HG03025 (cell line): ENCODE results near the gene COPZ1.
"Not testable (repeated sequence)": the region's sequence is repeated elsewhere in the genome, so short reads cannot be mapped to it uniquely, and the experiment has no call there.

Experiments
- ATAC-seq: cut with Tn5 transposase; IDR thresholded peaks from one replicate; pipeline ENCODE4 v1.9.1; 2021; ENCODE audit warnings: mild to moderate bottlenecking, moderate library complexity; ENCODE audit not compliant: unreplicated experiment, low FRiP score

The COPZ1 gene

DNA sequence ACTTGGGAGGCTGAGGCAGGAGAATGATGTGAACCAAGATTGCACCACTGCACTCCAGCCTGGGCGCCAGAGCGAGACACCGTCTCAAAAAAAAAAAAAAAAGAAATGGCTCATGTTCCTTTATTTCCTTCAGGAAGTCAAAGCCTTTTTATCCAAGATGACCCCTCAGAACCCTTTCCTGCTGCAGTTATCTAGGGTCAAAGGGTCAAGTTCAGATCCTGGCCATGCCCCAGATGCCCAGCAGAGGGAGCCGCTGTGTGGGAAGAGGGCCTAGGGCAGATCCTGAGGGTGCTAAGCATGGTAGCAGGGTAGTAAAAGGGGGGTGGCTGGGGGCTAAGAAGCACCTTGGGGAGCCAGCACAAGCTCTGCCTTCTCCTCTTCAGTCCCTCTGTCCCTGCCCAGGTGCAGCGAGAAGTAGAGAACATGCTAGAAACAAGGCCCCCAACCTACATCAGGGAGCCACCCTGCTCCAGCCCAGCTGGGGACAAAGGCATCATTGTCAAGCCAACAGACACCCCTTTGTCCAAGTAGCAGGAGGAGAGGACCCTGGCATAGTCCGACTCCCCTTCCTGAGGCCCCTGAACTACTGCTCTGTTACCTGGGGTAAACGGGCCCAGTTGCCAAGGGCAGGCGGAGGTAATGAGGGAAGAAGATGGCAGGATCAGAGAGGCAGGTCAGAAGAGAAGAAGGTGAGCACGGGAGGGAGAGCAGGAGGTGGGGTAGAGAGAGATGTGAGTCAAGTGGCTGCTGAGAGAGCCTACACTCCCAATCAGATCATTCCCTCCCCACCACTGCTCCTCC lies 30.6 kb upstream of the COPZ1 start:
- no peak for ATAC-seq

DNA sequence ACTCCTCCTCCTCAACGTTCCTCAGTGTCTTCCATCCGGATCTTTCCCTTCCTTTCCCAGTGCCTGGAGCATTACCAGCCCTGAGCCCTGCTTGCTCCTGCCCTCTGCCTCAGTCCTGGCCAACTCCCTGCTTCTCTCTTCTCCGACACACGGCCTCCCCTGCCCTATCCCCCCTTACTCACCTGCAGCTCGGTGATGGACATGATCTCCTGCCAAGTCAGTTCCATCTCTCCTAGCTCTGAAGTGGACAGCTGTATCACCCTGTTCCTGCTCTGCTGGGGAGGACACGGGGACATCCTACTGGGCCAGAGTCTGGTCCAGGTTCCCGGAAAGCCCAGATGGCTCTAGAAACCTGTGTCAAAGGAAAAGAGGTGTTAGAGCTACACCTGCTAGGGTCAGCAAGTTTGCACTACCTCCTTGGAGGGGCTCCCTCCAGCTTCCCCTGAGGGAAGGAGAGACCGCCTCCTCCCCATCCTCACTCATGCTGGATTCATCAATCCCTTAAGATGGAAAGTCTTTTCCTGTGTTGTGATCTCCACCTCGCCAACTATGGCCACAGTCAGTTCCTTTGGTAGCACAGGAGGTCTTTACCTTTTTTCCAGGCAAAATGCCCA lies 29.9 kb upstream of the COPZ1 start:
- no peak for ATAC-seq

DNA sequence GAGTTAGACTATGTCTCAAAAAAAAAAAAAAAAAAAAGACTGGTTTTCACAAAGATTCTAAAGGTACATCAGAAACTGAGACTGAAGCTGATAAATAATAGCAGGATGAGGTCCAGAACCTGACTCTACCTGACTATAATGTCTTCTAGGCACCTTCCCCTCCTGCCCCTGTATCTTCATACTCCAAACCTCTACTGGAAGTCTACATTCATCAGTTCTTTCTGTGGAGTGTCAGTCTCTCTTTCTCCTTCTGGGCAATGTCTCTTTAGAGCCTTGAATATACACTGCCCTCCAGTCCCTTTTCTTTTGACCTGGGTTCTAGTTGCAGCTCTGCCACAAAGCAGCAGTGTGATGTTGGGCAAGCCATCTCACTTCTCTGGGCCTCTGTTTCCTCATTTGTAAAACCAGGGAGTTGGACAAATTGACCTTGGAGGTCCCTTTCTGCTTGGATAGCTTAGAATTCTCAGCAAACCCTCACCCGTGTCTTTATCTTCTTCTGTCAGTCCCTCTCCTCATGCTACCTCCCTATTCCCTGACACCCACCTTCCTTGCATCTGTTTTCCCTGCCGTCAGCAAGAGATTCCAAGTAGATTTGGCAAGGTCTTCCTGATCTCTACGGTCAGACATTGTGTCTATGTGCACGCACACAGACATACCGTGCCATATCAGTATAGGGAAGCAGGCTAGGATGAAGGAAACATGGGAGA lies 28.4 kb upstream of the COPZ1 start:
- ATAC-seq: no peak

DNA sequence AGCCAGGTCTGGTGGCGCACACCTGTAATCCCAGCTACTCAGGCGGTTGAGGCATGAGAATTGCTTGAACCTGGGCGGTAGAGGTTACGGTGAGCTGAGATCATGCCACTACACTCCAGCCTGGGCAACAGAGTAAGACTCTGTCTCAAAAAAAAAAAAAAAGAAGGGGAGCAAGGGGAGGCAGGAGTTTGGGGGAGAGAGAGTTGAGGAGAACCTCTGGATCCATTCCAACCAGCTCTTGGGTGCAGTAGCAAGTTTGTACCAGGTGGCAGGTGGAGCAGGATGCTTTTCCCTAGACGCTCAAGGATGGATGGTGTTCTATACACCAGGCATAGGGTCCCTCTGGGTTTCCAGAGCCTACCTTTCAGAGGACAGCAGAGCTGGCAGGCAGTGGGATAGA lies 26.0 kb upstream of the COPZ1 start:
- ATAC-seq: no peak

DNA sequence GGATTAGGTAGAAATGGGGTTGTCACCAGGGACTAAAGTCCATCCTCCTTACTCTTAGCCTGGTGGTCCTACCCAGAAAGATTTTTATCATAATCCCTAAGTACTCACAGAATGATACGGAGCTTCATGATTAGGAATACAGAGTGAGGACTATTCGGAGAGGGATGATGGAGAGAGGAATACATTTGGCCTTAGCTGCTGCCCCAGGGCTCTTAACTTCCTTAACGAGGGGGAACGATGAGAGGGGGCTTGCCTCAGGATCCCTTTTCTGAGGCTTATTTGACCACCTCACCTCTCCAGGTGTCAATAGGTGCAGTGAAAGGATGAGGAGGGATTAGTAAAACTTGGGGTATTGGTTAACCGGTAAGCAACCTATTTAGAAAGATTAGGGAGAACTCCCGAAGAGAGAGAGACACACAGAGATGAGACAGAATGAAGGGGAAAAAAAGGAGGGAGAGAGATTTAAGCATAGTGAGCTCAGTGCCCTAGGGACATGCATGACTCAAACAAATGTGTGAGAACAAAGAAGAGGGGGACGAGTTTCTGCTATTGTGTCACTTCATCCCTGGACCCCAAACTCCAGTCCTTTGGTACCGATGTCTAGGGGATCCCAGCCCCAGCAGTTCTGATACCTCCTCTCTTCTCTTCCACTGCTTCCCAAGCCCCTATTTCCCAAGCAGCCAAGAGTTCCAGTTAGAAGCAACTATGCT lies 25.3 kb upstream of the COPZ1 start:
- no peak for ATAC-seq

DNA sequence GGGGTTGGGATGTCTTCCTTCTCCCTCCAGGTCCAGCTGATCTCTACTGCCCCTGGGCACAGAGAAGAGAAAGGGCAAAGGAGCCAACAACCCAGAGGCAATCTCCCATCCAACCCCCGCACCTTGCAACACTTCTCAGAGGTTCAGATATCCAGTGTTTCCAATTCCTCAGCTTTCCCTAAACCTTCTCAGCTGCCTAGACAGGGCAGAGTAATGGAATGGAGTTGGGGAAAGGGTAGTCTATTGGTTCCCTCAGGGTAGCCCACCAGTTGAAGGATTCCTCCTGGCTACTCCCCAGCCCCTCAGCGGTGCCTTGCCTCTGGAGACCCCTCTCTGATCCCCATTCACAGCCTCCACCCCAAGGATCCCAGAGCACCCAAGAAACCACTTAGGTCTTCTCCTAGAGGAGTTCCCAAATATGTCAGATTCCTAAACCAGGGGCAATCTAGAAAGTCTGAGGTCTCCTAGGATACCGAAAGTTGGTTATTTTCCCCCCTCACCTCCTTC lies 24.7 kb upstream of the COPZ1 start:
- ATAC-seq: no peak

DNA sequence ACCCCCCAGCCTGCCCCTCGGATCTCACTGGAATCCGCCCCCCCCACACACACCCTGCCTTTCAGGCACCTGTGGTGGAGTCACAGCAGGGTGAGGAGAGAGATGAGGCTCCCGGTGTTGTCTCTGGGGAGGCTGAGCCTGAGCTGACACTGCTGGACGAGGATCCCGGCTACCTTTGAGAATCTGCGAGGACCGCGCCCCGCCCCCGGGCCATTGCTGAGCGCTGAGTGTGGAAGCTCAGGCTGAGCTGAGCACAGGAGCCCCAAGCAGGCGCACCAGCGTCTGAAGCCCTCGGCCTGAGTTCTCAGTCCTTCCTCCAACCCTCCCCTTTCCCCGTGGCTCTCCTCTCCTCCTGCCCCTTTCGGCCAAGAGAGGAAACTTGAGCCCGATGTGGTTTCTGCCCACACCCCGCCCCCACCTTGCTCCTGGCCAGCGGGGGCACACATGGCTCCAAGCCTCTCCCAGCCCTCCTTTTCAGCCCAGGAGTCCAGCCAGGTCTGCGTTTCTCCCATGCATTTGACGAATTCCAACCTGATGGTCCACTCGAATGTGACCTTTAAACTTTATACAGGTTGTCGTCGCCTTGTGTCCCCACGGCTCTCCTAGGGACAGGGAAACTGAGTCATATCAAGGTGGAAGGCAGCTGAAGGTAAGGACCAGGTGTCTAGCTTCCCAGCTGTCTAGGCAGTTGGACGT lies 24.1 kb upstream of the COPZ1 start, which contains the start of gene NFE2:
NFE2 (minus strand) TSS at position 284 of the 696 bp plus-strand sequence. CDS start 5,767 bp downstream, outside the sequence.
- no peak for ATAC-seq

DNA sequence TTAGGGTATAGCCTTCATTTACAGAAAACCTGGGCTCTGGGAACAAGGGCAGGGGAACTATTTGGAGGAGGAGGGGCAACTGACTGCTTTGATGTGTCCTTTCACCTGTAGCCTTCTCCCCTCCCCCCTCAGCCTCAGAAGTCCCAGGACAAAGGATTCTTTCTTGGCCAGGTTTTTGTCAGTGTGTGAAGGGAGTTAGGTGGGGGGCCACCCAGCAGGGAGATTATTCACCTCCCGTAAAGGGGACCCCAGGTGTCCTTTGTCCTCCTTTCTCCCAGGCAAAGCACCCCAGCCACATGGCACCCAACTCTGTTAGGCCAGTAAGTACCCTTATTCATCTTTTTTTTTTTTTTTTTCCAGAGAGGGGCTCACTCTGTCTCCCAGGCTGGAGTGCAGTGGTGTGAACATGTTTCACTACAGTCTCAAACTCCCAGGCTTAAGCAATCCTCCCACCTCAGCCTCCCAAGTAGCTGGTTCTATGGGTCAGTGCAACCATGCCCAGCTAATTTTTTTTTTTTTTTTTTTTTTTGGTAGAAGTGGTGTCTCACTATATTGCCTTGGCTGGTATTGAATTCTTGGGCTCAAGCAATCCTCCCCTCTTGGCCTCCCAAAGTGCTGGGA lies 23.4 kb upstream of the COPZ1 start:
- no peak for ATAC-seq

DNA sequence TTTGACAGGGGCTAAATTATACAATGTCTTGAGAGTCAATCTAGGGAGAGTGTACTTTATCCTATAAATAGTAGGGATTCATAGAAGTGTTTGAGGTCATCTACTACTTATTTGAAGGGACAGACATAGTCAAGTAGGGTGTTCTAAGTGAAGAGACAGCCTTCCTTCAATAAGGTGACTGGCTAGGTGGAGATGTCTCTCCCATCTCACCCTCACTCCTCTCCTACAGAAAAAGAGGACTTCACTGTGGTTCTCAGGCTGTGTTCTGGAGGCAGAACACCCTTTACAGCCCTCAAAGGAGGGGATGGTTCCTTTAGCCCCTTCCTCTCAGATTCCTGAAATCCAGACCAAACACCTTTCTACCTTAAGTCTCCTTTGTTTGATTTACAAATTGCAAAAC lies 21.3 kb upstream of the COPZ1 start:
- no peak for ATAC-seq

DNA sequence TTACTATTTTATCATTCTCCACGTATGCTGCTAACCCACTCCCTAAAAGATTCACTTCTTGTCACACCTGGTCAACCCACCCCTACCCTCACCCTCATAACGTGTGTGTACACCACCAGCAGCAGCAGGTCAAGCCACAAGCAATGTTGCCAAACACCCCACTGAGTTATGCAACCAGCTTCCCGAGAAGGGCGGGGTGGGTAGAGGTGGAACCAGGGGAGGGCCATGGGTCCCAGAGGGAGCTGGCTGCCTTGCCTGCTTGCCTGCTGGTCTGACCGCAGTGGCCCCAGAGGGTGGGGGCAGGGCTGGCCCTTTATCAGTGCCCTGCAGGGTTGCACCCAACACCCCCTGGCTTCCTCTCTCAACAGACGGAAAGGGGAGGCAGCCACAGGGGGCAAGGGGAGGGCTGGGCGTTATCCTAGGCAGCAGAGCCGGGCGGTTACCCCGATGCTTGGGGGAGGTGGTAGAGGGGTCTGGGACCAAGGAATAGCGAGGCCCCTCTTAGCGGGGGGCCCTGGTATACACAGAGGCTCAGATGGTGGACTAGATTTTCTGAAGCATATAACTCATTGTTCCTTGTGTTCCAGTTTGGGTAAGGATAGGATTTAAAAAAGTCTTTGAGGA lies 20.6 kb upstream of the COPZ1 start:
- ATAC-seq: no peak

DNA sequence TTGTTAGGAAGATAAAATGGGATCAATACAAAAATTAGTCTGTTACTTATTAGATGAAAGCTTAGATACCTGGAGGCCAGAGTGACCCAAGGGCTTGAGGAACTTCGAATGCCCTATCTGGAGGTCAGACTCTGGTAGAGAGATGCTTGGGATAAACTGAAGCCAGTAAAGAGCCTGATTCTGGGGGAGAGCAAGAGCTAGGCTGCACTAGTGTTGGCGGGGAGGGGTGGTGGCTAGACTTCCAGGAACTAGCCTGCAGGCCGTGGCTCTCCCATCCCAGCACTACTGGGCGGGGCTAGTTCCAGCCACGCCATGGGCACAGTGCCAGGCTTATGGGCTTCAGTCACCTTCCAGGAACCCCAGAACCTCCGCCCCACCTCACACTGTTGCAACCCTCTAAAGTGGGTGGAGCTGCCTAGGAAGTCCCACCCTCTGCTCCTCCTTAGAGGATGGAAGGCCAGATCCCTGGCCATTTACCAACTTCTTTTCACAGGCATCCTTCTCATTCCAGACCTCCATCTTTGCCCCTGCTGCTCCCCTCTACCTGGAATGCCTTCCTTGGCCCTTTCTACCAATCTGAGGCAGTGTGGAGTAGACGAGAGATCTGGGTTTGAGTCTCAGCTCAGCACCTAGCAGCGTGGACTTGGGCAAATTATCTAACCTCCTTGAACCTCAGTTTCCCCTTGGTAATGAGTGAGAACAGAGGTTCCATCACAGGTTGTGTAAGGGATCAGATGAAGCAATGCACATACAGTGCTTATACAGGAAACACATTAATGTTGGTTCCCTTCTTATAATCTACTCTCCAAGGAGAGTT lies 17.8 kb upstream of the COPZ1 start:
- ATAC-seq: no peak

DNA sequence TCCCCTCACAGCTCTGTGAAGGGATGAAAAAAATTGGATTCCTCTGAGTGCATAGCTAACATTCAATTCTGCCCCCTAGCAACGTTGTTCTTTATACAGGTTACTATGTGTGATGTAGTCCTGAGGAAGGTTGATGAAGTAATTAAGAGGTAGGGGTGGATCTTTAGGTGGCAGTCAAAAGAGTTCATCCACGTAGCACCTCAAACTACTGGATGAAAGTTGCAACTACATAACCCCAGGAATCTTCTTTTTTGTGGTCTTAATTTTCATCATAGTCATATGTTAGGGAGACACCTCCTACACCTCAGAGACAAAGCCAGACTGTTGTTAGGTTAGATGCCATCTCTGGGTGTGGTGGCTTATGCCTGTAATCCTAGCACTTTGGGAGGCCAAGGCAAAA lies 13.9 kb upstream of the COPZ1 start:
- no peak for ATAC-seq

DNA sequence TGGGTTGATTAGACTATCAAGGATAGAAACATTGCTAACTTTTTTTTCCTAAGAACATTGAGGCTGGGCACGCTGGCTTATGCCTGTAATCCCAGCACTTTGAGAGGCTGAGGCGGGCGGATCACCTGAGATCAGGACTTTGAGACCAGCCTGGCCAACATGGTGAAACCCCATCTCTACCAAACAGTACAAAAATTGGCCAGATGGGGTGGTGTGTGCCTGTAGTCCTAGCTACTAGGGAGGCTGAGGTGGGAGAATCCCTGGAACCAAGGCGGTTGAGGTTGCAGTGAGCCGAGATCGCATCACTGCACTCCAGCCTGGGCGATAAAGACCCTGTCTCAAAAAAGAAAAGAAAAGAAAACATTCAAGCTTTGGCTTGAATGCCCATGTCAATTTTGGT lies 12.6 kb upstream of the COPZ1 start:
- not testable (repeated sequence) for ATAC-seq

DNA sequence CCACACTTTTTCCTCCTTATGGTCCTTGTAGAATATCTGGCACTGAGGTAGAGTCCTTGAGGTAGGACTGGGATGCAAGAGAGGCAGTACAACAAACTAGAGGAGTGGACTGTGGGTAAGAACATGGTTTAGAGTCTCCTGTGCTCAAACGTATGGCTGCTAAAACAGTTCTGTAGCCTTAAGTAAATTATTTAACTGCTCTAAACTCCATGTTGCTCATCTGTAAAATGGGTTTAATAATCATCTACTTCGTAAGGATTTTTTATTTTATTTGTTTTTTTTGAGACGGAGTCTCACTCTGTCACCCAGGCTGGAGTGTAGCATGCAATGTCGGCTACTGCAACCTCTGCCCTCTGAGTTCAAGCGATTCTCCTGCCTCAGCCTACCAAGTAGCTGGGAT lies 3.6 kb upstream of the COPZ1 start:
- ATAC-seq: no peak

DNA sequence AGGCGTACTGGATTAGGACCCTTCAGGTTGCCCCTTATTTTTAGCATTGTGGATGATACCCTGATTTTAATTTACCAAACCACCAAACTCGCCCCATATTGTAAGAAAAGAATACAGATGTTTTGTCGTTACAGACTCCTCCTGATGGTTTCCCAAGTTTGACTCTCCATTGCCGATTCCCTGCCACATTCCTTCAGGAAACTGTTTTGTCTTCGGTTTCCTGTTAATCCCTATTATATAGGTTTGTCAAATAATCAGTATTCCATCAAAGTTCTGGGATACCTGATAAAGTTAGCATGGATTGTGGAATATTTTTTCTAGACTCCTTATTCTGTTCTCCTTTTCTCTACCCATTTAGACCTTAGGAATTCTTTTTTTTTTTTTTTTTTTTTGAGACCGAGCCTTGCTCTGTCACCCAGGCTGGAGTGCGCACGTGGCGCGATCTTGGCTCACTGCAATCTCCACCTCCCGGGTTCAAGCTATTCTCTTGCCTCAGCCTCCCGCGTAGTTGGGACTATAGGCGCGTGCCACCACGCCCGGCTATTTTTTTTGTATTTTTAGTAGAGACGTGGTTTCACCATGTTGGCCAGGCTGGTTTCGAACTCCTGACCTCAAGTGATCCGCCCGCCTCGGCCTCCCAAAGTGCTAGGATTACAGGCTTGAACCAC lies 645 bp downstream of the COPZ1 start:
- not testable (repeated sequence) for ATAC-seq

DNA sequence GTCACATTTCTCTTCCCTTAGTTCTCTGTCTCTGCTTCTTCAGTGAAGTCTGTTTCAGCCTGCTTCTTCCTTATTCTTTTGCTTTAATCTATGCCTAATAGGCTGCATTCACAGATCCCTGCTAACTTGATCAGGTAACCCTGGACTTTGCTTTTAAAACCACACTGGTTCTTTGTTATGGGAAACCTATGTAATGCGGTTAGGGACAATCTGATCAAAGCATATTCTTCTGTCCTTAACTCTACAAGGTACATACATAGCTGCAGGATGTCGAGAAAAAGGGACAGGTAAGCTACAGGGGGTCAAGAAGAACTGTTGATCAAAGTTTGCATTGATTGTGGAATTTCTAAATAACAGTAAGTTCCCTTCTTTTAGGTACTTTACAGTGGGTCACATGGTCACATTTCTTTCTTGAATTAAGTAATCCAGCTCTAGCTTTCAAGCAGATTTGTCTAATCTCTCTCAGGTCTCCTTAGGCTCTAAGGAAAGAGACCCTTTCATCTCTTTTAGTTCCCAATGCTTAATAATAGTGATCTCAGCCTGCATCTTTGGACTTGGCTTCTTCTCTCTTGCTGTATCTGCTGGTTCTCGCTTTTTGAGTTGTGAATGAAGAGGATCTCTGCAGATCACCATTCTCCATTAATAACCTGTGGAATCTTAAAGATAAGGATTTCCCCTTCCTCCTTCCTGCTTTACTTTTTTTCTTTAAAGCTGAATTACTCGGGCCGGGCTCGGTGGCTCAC lies 3.8 kb downstream of the COPZ1 start:
- ATAC-seq: no peak

DNA sequence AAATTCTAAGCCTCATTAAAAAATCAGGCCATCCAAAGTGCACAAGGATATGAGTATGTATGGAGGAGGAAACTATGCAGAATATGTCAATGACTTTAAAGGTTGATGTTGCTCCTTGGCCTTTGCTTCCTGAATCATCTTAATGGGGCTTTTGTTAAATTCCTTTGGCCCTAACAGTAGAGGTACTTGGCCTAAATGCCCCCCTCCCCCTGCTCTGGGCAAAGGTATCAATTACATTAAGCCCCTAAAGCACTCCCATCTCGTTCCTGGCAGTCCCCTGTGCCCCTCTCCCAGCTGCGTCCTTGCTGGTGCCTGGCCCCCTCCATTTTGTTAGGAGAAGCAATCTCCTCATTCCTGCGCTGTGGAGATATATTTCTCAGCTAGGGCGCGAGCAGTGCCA lies 4.8 kb downstream of the COPZ1 start:
- no peak for ATAC-seq
